Heart left ventricle (tissue), 16 donors: ENCODE measurements around the gene DAZAP1. TPM values are rescaled to one million over a fixed set of nuclear protein-coding genes. Genes with fewer than 3 reads are reported as not detected.
"Not testable (repeated sequence)": the region's sequence is repeated elsewhere in the genome, so short reads cannot be mapped to it uniquely, and the experiment has no call there.

Experiments
- ATAC-seq, 4 donors: fragments of 200-7000 bp; cut with Tn5 transposase; one replicate each; pipeline ENCODE4 v1.9.1; 2020 to 2022; ENCODE audit warnings: moderate library complexity in 4 of 4, mild to moderate bottlenecking in 3 of 4, moderate number of reproducible peaks in 1 of 4
- DNase-seq, 5 donors: peaks; one replicate each; pipeline ENCODE4 v3.0.0-alpha.2; 2020
- H3K27ac ChIP-seq, 12 donors: fragments of 200-600 bp; sonication (generic) in 4 of 12; one replicate each; pipeline versions ENCODE4 v1.5.0 to v1.8.0; 2016 to 2022; ENCODE audit warnings: mild to moderate bottlenecking in 2 of 12
- H3K27me3 ChIP-seq, 9 donors: fragments of 200-600 bp; sonication (generic) in 2 of 9; one replicate each; pipeline versions ENCODE4 v1.5.1 to v1.8.0; 2016 to 2022; ENCODE audit warnings: mild to moderate bottlenecking in 3 of 9
- H3K36me3 ChIP-seq, 9 donors: fragments of 200-600 bp; sonication (generic) in 2 of 9; one replicate each; pipeline versions ENCODE4 v1.5.0 to v1.8.0; 2018 to 2022; ENCODE audit warnings: mild to moderate bottlenecking in 2 of 9
- H3K4me1 ChIP-seq, 12 donors: fragments of 200-600 bp; sonication (generic) in 4 of 12; one replicate each; pipeline versions ENCODE4 v1.5.0 to v1.8.0; 2016 to 2022; ENCODE audit warnings: mild to moderate bottlenecking in 3 of 12
- H3K4me3 ChIP-seq, 12 donors: fragments of 200-600 bp; sonication (generic) in 4 of 12; one replicate each; pipeline versions ENCODE4 v1.5.0 to v1.8.0; 2017 to 2022; ENCODE audit warnings: mild to moderate bottlenecking in 9 of 12, moderate library complexity in 4 of 12
- H3K9me3 ChIP-seq, 12 donors: fragments of 200-600 bp; sonication (generic) in 4 of 12; one replicate each; pipeline versions ENCODE4 v1.5.0 to v1.8.0; 2016 to 2022; ENCODE audit warnings: mild to moderate bottlenecking in 1 of 12
- POLR2A ChIP-seq, 2 donors: fragments of 450-650 bp; IDR thresholded peaks; one replicate each; pipeline ENCODE4 v1.6.1; 2017; ENCODE audit warnings: antibody characterized with exemption in 2 of 2, mild to moderate bottlenecking in 2 of 2, moderate library complexity in 2 of 2
- WGBS, 4 donors: extraction: QIAGEN DNeasy Blood & Tissue Kit in 2 of 4; methylation state at CpG; one replicate each; pipeline versions ENCODE4 v1.1.5 to v1.1.7; 2013 to 2018; 5-methylcytosine and 5-hydroxymethylcytosine counted together
- intact Hi-C, 10 donors: fragments of 100-400 bp; cut with DNase I; formaldehyde crosslinking; loops; one replicate each; pipeline versions ENCODE4 v1.11.1 to v1.14.2; 2022
- polyA plus RNA-seq, 2 donors: library from polyadenylated mRNA; stranded (reverse); fragments of 200-250 nt; gene quantifications; one replicate each; pipeline ENCODE4 v1.2.3, GENCODE V29; 2013
- total RNA-seq, 9 donors: library from RNA; depleted of rRNA in 2 of 9; stranded (reverse); fragments of >200 nt in 2 of 9; fragmentation: NEBNext Ultra II Directional in 3 of 9; extraction: Animal tissue kit (Norgen Biotek cat#: 25700) in 3 of 9; gene quantifications; one replicate each; pipeline versions ENCODE4 v1.1.0 to v1.2.4, GENCODE V29; 2016 to 2023
- TF ChIP-seq, protein P1 (sequence below), 12 donors: fragments of 200-600 bp; sonication (generic) in 4 of 12; IDR thresholded peaks; one replicate each; pipeline versions ENCODE4 v1.5.0 to v1.8.0; 2018 to 2022; ENCODE audit warnings: antibody characterized with exemption in 12 of 12, mild to moderate bottlenecking in 5 of 12
- donor health status: ischemic (EF 13 %, LVEDD 7.1; RV severe dilation, severe dysfunction).
- donor health status: healthy with polysubstance abuse.
- donor health status: DM: no; HTN: yes; CAD: no.
- donor health status: DM: no; HTN: no; CAD: no.
- donor health status: ischemic (EF 25% LVEDD 6.9; RV normal size, moderate dysfunction).
- donor health status: ischemic (EF 25% LVEDD 5.7; RV mildly dilated, moderate dysfunction).
- donor health status: healthy.
- donor health status: DM: yes; HTN: yes; CAD: no.
- donor health status: ischemic (EF 35%, LVEDD 5.7; RV mildly dilated, moderate dysfunction).
- donor health status: nonischemic (EF 11% LVEDD 7.7; RV severe dilation, severe dysfunction).
- donor health status: DM: yes; HTN: yes; CAD: no.
- donor health status: PGD.
- donor health status: ischemic (EF 29% LVEDD 5.4; RV normal size, mild dysfunction).
- donor health status: nonischemic (EF 23%, LVEDD 6.1; RV moderate dilation, normal function).

DAZAP1 gene
- total and polyA plus RNA-seq, 11 donors, result 36.8 to 128 (median 78.5) TPM

DNA sequence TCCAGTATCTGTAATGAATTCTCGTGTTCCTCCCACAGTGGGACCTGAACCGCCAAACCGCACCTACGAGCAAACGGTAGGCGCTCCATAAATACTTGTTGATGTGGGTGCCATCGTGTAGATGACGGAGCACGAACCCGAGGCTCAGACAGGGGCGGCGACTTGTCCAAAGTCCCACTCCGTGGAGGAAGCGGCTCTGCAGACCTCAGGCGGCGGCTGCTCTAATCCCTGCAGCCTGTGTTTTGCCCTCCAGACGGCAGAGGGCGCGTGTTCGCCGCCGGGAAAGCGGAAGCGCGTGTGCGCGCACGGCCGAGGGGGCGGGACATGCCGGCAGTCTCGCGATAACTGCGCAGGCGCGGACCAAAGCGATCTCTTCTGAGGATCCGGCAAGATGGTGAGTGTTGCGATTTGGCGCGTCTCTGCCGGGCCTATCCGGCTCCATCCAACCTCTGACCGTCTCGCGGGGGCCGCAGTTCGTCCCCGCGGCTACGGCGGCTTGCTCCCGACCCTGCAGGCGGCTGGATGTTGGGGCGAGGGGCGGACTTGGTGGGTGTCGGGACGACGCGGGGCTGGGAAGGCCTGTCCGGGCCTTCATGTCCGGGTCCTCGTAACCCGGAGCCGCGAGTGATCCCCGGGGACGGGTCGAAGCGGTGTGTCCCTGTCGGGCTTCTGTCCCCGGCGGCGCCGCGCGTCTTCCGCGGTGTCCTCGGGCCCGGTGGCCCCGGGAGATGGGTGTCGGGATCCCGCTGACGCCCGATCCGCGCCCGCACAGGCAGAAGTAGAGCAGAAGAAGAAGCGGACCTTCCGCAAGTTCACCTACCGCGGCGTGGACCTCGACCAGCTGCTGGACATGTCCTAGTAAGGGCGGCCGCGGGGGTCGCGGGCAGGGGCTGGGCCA is 30.9 kb downstream of the DAZAP1 start, which contains the start of gene RPS15:
TSS of gene RPS15 (plus strand) at position 362 of the 898 bp plus-strand sequence. CDS start at position 392, 30 bp downstream.
- DNase-seq, result peak; percentile 95 to 99 (median 96)
- Histone ChIP-seq H3K9me3 (no peaks in the 10 kb centered on the region), H3K4me1 (peaks cover 2 to 30% (median 20%) of the 10 kb centered on the region in 12 donors), H3K4me3 (peak within 1 kb of the TSS; percentile 57 to 100 (median 92)), H3K27me3 (no peaks in the 10 kb centered on the region), H3K27ac (peak within 1 kb of the TSS; percentile 78 to 94 (median 90)), H3K36me3 (peaks cover 8 to 64% (median 57%) of the 10 kb centered on the region in 9 donors)
- 1 to 2% (median 1%) methylated on average over 42 to 100 of the region's 100 CpGs for WGBS, 4 donors
- peak in 1 of 2 donors; percentile 95 for TF ChIP-seq POLR2A (IDR thresholded peaks at IDR 0.05)
- TF ChIP-seq, protein P1, sequence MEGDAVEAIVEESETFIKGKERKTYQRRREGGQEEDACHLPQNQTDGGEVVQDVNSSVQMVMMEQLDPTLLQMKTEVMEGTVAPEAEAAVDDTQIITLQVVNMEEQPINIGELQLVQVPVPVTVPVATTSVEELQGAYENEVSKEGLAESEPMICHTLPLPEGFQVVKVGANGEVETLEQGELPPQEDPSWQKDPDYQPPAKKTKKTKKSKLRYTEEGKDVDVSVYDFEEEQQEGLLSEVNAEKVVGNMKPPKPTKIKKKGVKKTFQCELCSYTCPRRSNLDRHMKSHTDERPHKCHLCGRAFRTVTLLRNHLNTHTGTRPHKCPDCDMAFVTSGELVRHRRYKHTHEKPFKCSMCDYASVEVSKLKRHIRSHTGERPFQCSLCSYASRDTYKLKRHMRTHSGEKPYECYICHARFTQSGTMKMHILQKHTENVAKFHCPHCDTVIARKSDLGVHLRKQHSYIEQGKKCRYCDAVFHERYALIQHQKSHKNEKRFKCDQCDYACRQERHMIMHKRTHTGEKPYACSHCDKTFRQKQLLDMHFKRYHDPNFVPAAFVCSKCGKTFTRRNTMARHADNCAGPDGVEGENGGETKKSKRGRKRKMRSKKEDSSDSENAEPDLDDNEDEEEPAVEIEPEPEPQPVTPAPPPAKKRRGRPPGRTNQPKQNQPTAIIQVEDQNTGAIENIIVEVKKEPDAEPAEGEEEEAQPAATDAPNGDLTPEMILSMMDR (IDR thresholded peaks at IDR 0.05), result peak; percentile 89 to 99 (median 94)
- intact Hi-C loops, result loop anchor here in 1 of 10 donors (5.0 kb wide), 1 partner anchor 161 kb away; the partner anchor contains the start of gene FAM174C
- peak; percentile 86 to 95 (median 91) for ATAC-seq

DNA sequence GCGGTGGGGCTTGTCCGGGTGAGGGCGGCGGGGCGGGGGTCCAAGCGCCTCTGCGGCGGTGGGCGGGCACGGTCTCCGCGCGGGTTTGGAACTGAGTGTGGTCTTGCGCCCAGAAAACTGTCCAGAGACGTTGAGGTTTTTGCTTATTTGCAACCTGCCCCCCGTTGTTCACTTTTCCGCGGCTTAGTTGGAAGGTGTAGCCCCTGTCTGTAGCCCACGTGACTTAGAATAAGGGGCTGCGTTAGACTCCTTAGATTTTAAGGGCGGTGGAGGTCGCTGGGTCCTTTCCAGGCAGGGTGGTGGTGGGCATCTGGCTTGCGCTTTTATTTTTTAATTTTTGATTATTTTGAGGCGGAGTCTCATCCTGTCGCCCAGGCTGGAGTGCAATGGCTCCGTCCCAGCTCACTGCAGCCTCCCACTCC is 31.6 kb downstream of the DAZAP1 start:
- Histone ChIP-seq H3K9me3 (no peaks in the 10 kb centered on the region), H3K27ac (peak overlapping the region in 11 of 12 donors; percentile 78 to 94 (median 90)), H3K27me3 (no peaks in the 10 kb centered on the region), H3K36me3 (peaks cover 8 to 57% (median 51%) of the 10 kb centered on the region in 9 donors), H3K4me1 (peaks cover 2 to 30% (median 20%) of the 10 kb centered on the region in 12 donors), H3K4me3 (peak overlapping the region; percentile 57 to 100 (median 92))
- DNase-seq, result no peak
- 1 to 3% (median 2%) methylated on average over 21 to 26 of the region's 26 CpGs for WGBS, 4 donors
- TF ChIP-seq POLR2A (IDR thresholded peaks at IDR 0.05), result no peak
- TF ChIP-seq, protein P1 (IDR thresholded peaks at IDR 0.05), result no peak
- intact Hi-C loops, result loop anchor here in 1 of 10 donors (5.0 kb wide), 1 partner anchor 162 kb away; the partner anchor contains the start of gene FAM174C
- ATAC-seq, result peak in 1 of 4 donors; percentile 2

DNA sequence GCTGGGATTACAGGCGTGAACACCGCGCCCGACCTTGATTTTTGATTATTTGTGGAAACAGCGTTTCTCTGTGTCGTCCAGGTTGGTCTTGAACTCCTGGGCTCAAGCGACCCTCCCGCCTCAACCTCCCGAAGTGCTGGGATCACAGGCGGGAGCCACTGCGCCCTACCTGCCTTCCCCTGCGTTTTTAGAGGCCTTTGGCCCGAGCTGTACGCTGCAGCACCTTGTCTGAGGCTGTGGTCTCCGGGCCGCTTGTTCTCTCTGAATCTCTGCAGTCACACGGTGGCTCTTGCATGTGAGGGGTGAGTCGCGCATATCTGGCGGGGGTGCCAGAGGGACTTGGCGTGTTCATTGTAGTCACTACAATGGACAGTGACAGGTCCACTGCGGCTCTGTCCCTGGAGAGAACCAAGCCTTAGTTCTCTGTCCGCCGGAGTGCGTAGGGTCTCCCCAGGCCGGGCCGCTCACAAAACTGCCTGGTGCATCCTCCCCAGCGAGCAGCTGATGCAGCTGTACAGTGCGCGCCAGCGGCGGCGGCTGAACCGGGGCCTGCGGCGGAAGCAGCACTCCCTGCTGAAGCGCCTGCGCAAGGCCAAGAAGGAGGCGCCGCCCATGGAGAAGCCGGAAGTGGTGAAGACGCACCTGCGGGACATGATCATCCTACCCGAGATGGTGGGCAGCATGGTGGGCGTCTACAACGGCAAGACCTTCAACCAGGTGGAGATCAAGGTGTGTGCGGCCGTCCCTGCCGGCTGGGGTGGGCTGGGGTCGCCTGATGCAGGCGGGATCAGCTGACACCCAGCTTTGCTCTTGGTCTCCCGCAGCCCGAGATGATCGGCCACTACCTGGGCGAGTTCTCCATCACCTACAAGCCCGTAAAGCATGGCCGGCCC is 32.4 kb downstream of the DAZAP1 start:
- Histone ChIP-seq H3K27ac (peak overlapping the region in 1 of 12 donors; percentile 94), H3K36me3 (peaks cover 8 to 49% (median 43%) of the 10 kb centered on the region in 9 donors), H3K4me3 (peak overlapping the region in 11 of 12 donors; percentile 57 to 100 (median 93)), H3K4me1 (peaks cover 2 to 33% (median 21%) of the 10 kb centered on the region in 12 donors)
- peak in 1 of 5 donors; percentile 15 for DNase-seq
- 82 to 86% (median 84%) methylated on average over 50 to 57 of the region's 57 CpGs for WGBS, 4 donors
- H3K9me3 ChIP-seq, ATAC-seq, H3K27me3 ChIP-seq: not testable (repeated sequence)
- intact Hi-C loops, result loop anchor here in 2 of 10 donors (5.0 to 10.0 kb wide), 2 partner anchors 125 to 162 kb away; partner anchors contain the start of gene FAM174C (in 1 of the 2)

DNA sequence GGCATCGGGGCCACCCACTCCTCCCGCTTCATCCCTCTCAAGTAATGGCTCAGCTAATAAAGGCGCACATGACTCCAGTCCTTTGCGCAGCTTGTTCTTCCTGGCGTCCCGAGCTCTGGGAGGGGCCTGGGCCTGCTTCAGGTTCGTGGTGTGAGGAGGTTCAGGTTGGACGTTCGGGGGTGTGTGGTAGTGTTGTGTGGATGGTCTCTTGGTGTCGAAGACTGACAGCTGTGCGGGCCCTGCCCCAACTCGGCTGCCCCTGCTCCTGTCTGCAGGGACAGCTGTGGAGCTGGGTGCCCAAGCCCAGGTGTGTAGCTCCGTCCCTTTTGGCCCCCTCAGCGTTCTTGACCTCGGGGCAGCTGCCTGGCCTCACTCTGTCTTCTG is 33.0 kb downstream of the DAZAP1 start:
- H3K27ac ChIP-seq, result no peak overlapping the region
- H3K4me1 ChIP-seq, result peaks cover 2 to 39% (median 27%) of the 10 kb centered on the region in 12 donors
- H3K27me3 ChIP-seq, result peaks cover 0 to 3% (median 2%) of the 10 kb centered on the region in 9 donors
- no peak for DNase-seq
- TF ChIP-seq, protein P1 (IDR thresholded peaks at IDR 0.05), result no peak
- no peak for TF ChIP-seq POLR2A (IDR thresholded peaks at IDR 0.05)
- no peak overlapping the region for H3K4me3 ChIP-seq
- no peaks in the 10 kb centered on the region for H3K9me3 ChIP-seq
- peaks cover 8 to 43% (median 39%) of the 10 kb centered on the region in 9 donors for H3K36me3 ChIP-seq
- intact Hi-C loops, result loop anchor here in 1 of 10 donors (10.0 kb wide), 1 partner anchor 126 kb away; no protein-coding TSS in a partner anchor
- 90 to 93% (median 91%) methylated on average over 14 to 15 of the region's 15 CpGs for WGBS, 4 donors
- ATAC-seq, result no peak
